Esophagus muscularis mucosa (tissue), 4 donors: Measurements from ENCODE around the gene AJM1.

Source experiments
- CTCF ChIP-seq, 3 experiments: fragments of 200-600 bp in 2 of 3; fragments of 450-650 bp in 1 of 3; sonication (generic) in 2 of 3; IDR thresholded peaks; one replicate each; pipeline ENCODE4 v1.5.1; 2017 to 2019; ENCODE audit warnings: antibody characterized with exemption in 3 of 3, mild to moderate bottlenecking in 2 of 3, moderate library complexity in 1 of 3
- EP300 ChIP-seq: sonication (generic); formaldehyde crosslinking; IDR thresholded peaks from one replicate; pipeline ENCODE4 v1.6.1; 2017; ENCODE audit warnings: antibody characterized with exemption
- POLR2AphosphoS5 ChIP-seq, 2 donors: sonication (generic); formaldehyde crosslinking; IDR thresholded peaks; one replicate each; pipeline ENCODE4 v1.6.1; 2017; ENCODE audit warnings: antibody characterized with exemption in 2 of 2

- TF ChIP-seq EP300 (no peak), CTCF (IDR thresholded peaks at IDR 0.05) (no peak), POLR2AphosphoS5 (IDR thresholded peaks at IDR 0.05) (no peak)
These were observed 21.1 kb upstream of the AJM1 start for GRCh38 chr9:136820971-136821825.
